Measurements from ENCODE around the gene COMMD10.

- TF ChIP-seq CTCF (conservative IDR thresholded peaks at IDR 0.05) (peak; percentile 91), ZFX (IDR thresholded peaks at IDR 0.05) (no peak)
Measured at GRCh38 chr5:116137544-116138378, 52.9 kb downstream of the COMMD10 start.
